GM21381 (cell line): ENCODE results near the gene SCAMP1.

Experiments used
- ATAC-seq: cut with Tn5 transposase; IDR thresholded peaks from one replicate; pipeline ENCODE4 v1.9.1; 2021; ENCODE audit warnings: mild to moderate bottlenecking, moderate library complexity; ENCODE audit not compliant: unreplicated experiment

The SCAMP1 gene

GRCh38 chr5:78490709-78491485 lies 130.5 kb downstream of the SCAMP1 start:
- ATAC-seq = no peak

- ATAC-seq = no peak
Measured at GRCh38 chr5:78492224-78492623, 131.8 kb downstream of the SCAMP1 start.

GRCh38 chr5:78492650-78493049 lies 132.2 kb downstream of the SCAMP1 start:
- no peak for ATAC-seq

- no peak for ATAC-seq
Measured at GRCh38 chr5:78495800-78496199, 135.4 kb downstream of the SCAMP1 start.

GRCh38 chr5:78496373-78496772 lies 136.0 kb downstream of the SCAMP1 start:
- no peak for ATAC-seq

GRCh38 chr5:78497573-78498533 lies 137.4 kb downstream of the SCAMP1 start:
- ATAC-seq = no peak

GRCh38 chr5:78499485-78499884 lies 139.1 kb downstream of the SCAMP1 start:
- no peak for ATAC-seq

GRCh38 chr5:78500028-78500427 lies 139.6 kb downstream of the SCAMP1 start:
- ATAC-seq = no peak

GRCh38 chr5:78500871-78501270 lies 140.5 kb downstream of the SCAMP1 start:
- no peak for ATAC-seq

GRCh38 chr5:78501411-78502352 lies 141.3 kb downstream of the SCAMP1 start:
- ATAC-seq = no peak

GRCh38 chr5:78503958-78504653 lies 143.7 kb downstream of the SCAMP1 start:
- ATAC-seq = no peak

GRCh38 chr5:78504704-78505677 lies 144.6 kb downstream of the SCAMP1 start:
- no peak for ATAC-seq

- ATAC-seq = no peak
Measured at GRCh38 chr5:78505860-78506259, 145.4 kb downstream of the SCAMP1 start.

- no peak for ATAC-seq
Measured at GRCh38 chr5:78506261-78507024, 146.0 kb downstream of the SCAMP1 start.

- ATAC-seq = no peak
Measured at GRCh38 chr5:78507531-78507930, 147.1 kb downstream of the SCAMP1 start.

- no peak for ATAC-seq
Measured at GRCh38 chr5:78508186-78508765, 147.9 kb downstream of the SCAMP1 start.

- no peak for ATAC-seq
Measured at GRCh38 chr5:78509145-78509865, 148.9 kb downstream of the SCAMP1 start.
